ENCODE data around the gene ABTB2.
"Not testable (repeated sequence)": the region's sequence is repeated elsewhere in the genome, so short reads cannot be mapped to it uniquely, and the experiment has no call there.

The ABTB2 gene

GRCh38 chr11:34238533-34238932 is 119.3 kb downstream of the ABTB2 start:
- DNase-seq (ENCODE audit: low spot score) = no peak

- no peak for DNase-seq (ENCODE audit: low spot score)
Measured at GRCh38 chr11:34236572-34236971, 121.2 kb downstream of the ABTB2 start.

GRCh38 chr11:34235591-34236071 is 122.2 kb downstream of the ABTB2 start:
- no peak for DNase-seq (ENCODE audit: low spot score)

- no peak for DNase-seq (ENCODE audit: low spot score)
Measured at GRCh38 chr11:34235189-34235588, 122.6 kb downstream of the ABTB2 start.

GRCh38 chr11:34234086-34234740 is 123.6 kb downstream of the ABTB2 start:
- DNase-seq (ENCODE audit: low spot score) = peak; percentile 57

GRCh38 chr11:34233215-34233614 is 124.6 kb downstream of the ABTB2 start:
- DNase-seq (ENCODE audit: low spot score) = no peak

- DNase-seq (ENCODE audit: low spot score) = no peak
Measured at GRCh38 chr11:34232807-34233206, 125.0 kb downstream of the ABTB2 start.

- no peak for DNase-seq (ENCODE audit: low spot score)
Measured at GRCh38 chr11:34226210-34226609, 131.6 kb downstream of the ABTB2 start.

GRCh38 chr11:34225091-34225490 is 132.7 kb downstream of the ABTB2 start:
- no peak for DNase-seq (ENCODE audit: low spot score)

GRCh38 chr11:34224434-34224966 is 133.3 kb downstream of the ABTB2 start:
- DNase-seq (ENCODE audit: low spot score) = no peak

- DNase-seq (ENCODE audit: low spot score) = no peak
Measured at GRCh38 chr11:34223907-34224306, 133.9 kb downstream of the ABTB2 start.

GRCh38 chr11:34223021-34223813 is 134.6 kb downstream of the ABTB2 start:
- DNase-seq (ENCODE audit: low spot score) = no peak

GRCh38 chr11:34222030-34222429 is 135.8 kb downstream of the ABTB2 start:
- DNase-seq (ENCODE audit: low spot score) = no peak

- no peak for DNase-seq (ENCODE audit: low spot score)
Measured at GRCh38 chr11:34219941-34220370, 137.9 kb downstream of the ABTB2 start.

- no peak for DNase-seq (ENCODE audit: low spot score)
Measured at GRCh38 chr11:34219279-34219678, 138.5 kb downstream of the ABTB2 start.

GRCh38 chr11:34218756-34219155 is 139.1 kb downstream of the ABTB2 start:
- DNase-seq (ENCODE audit: low spot score) = not testable (repeated sequence)

GRCh38 chr11:34218067-34218466 is 139.7 kb downstream of the ABTB2 start:
- DNase-seq (ENCODE audit: low spot score) = no peak

GRCh38 chr11:34216706-34217105 is 141.1 kb downstream of the ABTB2 start:
- no peak for DNase-seq (ENCODE audit: low spot score)

GRCh38 chr11:34215806-34216453 is 141.9 kb downstream of the ABTB2 start:
- no peak for DNase-seq (ENCODE audit: low spot score)

- DNase-seq (ENCODE audit: low spot score) = no peak
Measured at GRCh38 chr11:34214961-34215805, 142.6 kb downstream of the ABTB2 start.

- DNase-seq (ENCODE audit: low spot score) = no peak
Measured at GRCh38 chr11:34213366-34213765, 144.4 kb downstream of the ABTB2 start.

GRCh38 chr11:34212566-34212965 is 145.2 kb downstream of the ABTB2 start:
- DNase-seq (ENCODE audit: low spot score) = no peak
